ENCODE results near the gene TSC1.

GRCh38 chr9:132873403-132873802, 71.0 kb downstream of the TSC1 start:
- no peak for TF ChIP-seq CTCF (IDR thresholded peaks at IDR 0.05)
- TF ChIP-seq POLR2A (IDR thresholded peaks at IDR 0.05): no peak
- no peak for TF ChIP-seq POLR2AphosphoS5 (IDR thresholded peaks at IDR 0.05)
- no peak for TF ChIP-seq EP300 (IDR thresholded peaks at IDR 0.05)
